HepG2 (cell line): ENCODE measurements around the gene PSENEN. TPM values are rescaled to one million over a fixed set of nuclear protein-coding genes. Genes with fewer than 3 reads are reported as not detected.

Experiments
- BRF2 ChIP-seq: sonication (generic); formaldehyde crosslinking; IDR thresholded peaks from 2 replicates; pipeline ENCODE4 v1.8.1; 2022; ENCODE audit warnings: mild to moderate bottlenecking, missing genetic modification reagents
- FOXM1 ChIP-seq: sonication (generic); formaldehyde crosslinking; IDR thresholded peaks from 2 replicates; pipeline ENCODE4 v1.5.0; 2020; ENCODE audit warnings: missing genetic modification reagents
- GZF1 ChIP-seq: sonication (generic); formaldehyde crosslinking; IDR thresholded peaks from 2 replicates; pipeline ENCODE4 v1.5.1; 2020; ENCODE audit warnings: mild to moderate bottlenecking, missing genetic modification reagents
- HBP1 ChIP-seq: IDR thresholded peaks from 2 replicates; pipeline ENCODE4 v1.6.1; 2016; ENCODE audit warnings: low read depth, control low read depth
- HNRNPL ChIP-seq: fragments of 200-400 bp; formaldehyde crosslinking; IDR thresholded peaks from 2 replicates; pipeline ENCODE4 v1.6.1; 2017; ENCODE audit warnings: mild to moderate bottlenecking, low read depth, low read length
- IRF1 ChIP-seq: sonication (generic); formaldehyde crosslinking; IDR thresholded peaks from 2 replicates; pipeline ENCODE4 v1.4.0; 2020; ENCODE audit warnings: low read depth, mild to moderate bottlenecking, missing genetic modification reagents
- KDM5A ChIP-seq: fragments of 200-600 bp; sonication (generic); IDR thresholded peaks from 2 replicates; pipeline ENCODE4 v1.7.0; 2018; ENCODE audit warnings: antibody characterized with exemption, mild to moderate bottlenecking, low read length, borderline replicate concordance
- KMT2A ChIP-seq: sonication (generic); formaldehyde crosslinking; IDR thresholded peaks from 2 replicates; pipeline ENCODE4 v1.4.0; 2020; ENCODE audit warnings: missing genetic modification reagents
- MYNN ChIP-seq: sonication (generic); formaldehyde crosslinking; IDR thresholded peaks from 2 replicates; pipeline ENCODE4 v1.4.0; 2020; ENCODE audit warnings: mild to moderate bottlenecking, low read depth, missing genetic modification reagents
- PITX1 ChIP-seq: sonication (generic); formaldehyde crosslinking; IDR thresholded peaks from 2 replicates; pipeline ENCODE4 v1.5.1; 2020; ENCODE audit warnings: mild to moderate bottlenecking, missing genetic modification reagents
- PPARG ChIP-seq: conservative IDR thresholded peaks from 2 replicates; pipeline ENCODE4 v1.6.1; 2016; ENCODE audit warnings: missing biosample characterization, missing genetic modification reagents
- SOX13 ChIP-seq, 3 experiments: fragments of 450-650 bp in 1 of 3; sonication (generic) in 1 of 3; formaldehyde crosslinking in 1 of 3; IDR thresholded peaks in 2 of 3; conservative IDR thresholded peaks in 1 of 3; 2 replicates each; pipeline versions ENCODE4 v1.5.0 to v1.6.1; 2016 to 2020; ENCODE audit warnings: antibody characterized with exemption in 1 of 3, mild to moderate bottlenecking in 1 of 3, missing compliant biosample characterization in 1 of 3, missing genetic modification reagents in 1 of 3, moderate library complexity in 1 of 3
- SOX6 ChIP-seq, 2 experiments: fragments of 450-650 bp in 1 of 2; sonication (generic) in 1 of 2; formaldehyde crosslinking in 1 of 2; IDR thresholded peaks; 2 replicates each; pipeline versions ENCODE4 v1.4.0 to v1.6.1; 2017 to 2020; ENCODE audit warnings: antibody characterized with exemption in 1 of 2, mild to moderate bottlenecking in 1 of 2, missing genetic modification reagents in 1 of 2
- SP5 ChIP-seq: IDR thresholded peaks from 2 replicates; pipeline ENCODE4 v1.6.1; 2016; ENCODE audit warnings: low read depth, borderline replicate concordance
- ZFP82 ChIP-seq: sonication (generic); formaldehyde crosslinking; IDR thresholded peaks from 2 replicates; pipeline ENCODE4 v1.5.1; 2020; ENCODE audit warnings: mild to moderate bottlenecking, missing genetic modification reagents, borderline replicate concordance
- ZMYM2 ChIP-seq: sonication (generic); formaldehyde crosslinking; IDR thresholded peaks from 2 replicates; pipeline ENCODE4 v1.8.0; 2022; ENCODE audit warnings: mild to moderate bottlenecking, missing genetic modification reagents
- ZNF644 ChIP-seq: IDR thresholded peaks from 2 replicates; pipeline ENCODE4 v1.6.1; 2016; ENCODE audit warnings: low read depth
- ZNF781 ChIP-seq: sonication (generic); formaldehyde crosslinking; IDR thresholded peaks from 2 replicates; pipeline ENCODE4 v1.5.1; 2020; ENCODE audit warnings: borderline replicate concordance, mild to moderate bottlenecking, missing genetic modification reagents; ENCODE audit errors: not compliant biosample characterization
- ZSCAN22 ChIP-seq: sonication (generic); formaldehyde crosslinking; IDR thresholded peaks from 2 replicates; pipeline ENCODE4 v1.4.0; 2020; ENCODE audit warnings: mild to moderate bottlenecking, missing genetic modification reagents
- ZSCAN25 ChIP-seq: sonication (generic); formaldehyde crosslinking; IDR thresholded peaks from 2 replicates; pipeline ENCODE4 v1.8.0; 2022; ENCODE audit warnings: mild to moderate bottlenecking, missing genetic modification reagents
- polyA plus RNA-seq, 8 experiments: library from polyadenylated mRNA; depleted of rRNA in 3 of 8; stranded (reverse) in 7 of 8; unstranded in 1 of 8; fragments of >200 nt; fragmentation: Illumina TruSeq in 4 of 8; extraction: Trizol in 4 of 8; gene quantifications; 2 replicates each; pipeline versions ENCODE4 v1.2.1 to v1.2.3, GENCODE V29; 2011 to 2016; ENCODE audit warnings: low read depth in 4 of 8, missing spikeins in 1 of 8, mixed read lengths in 1 of 8; ENCODE audit not compliant: insufficient read depth in 1 of 8
- total RNA-seq, 5 experiments: library from RNA; depleted of rRNA; stranded (reverse); fragments of >200 nt; fragmentation: Illumina TruSeq; extraction: Trizol; gene quantifications; 2 replicates each; pipeline ENCODE4 v1.2.3, GENCODE V29; 2016; ENCODE audit warnings: low read depth in 1 of 5
- TF ChIP-seq, protein P1 (sequence below): sonication (generic); formaldehyde crosslinking; IDR thresholded peaks from 2 replicates; pipeline ENCODE4 v1.4.0; 2020; ENCODE audit warnings: missing genetic modification reagents
- TF ChIP-seq, protein P2 (sequence below): sonication (generic); formaldehyde crosslinking; IDR thresholded peaks from 2 replicates; pipeline ENCODE4 v1.4.0; 2020; ENCODE audit warnings: missing genetic modification reagents

PSENEN gene
- total and polyA plus RNA-seq, 2 of the 13 experiments (the other 11 are each of a cell fraction or from before 2014, with no cell fraction given): 16.9 to 34.2 TPM

GRCh38 chr19:35740423-35741202 is 4.8 kb upstream of the PSENEN start (continued):
- TF ChIP-seq ZFP82 (CRISPR knock-in tag): no peak
- TF ChIP-seq ZNF781 (CRISPR knock-in tag): peak; percentile 34
- TF ChIP-seq HBP1 (CRISPR knock-in tag): peak; percentile 86; the same call in 1 of the 2 replicates
- TF ChIP-seq SOX13 (IDR thresholded peaks at IDR 0.05): no peak
- TF ChIP-seq SOX13 (CRISPR knock-in tag; conservative IDR thresholded peaks at IDR 0.05 in 1 of 2, IDR thresholded peaks at IDR 0.05 in 1 of 2): peak in 1 of 2 experiments; percentile 29; a peak in 1 of 4 replicates
- TF ChIP-seq SP5: 0 out of 2 replicates have a peak, but pooled peaks have one; percentile 14
- TF ChIP-seq, protein P1, sequence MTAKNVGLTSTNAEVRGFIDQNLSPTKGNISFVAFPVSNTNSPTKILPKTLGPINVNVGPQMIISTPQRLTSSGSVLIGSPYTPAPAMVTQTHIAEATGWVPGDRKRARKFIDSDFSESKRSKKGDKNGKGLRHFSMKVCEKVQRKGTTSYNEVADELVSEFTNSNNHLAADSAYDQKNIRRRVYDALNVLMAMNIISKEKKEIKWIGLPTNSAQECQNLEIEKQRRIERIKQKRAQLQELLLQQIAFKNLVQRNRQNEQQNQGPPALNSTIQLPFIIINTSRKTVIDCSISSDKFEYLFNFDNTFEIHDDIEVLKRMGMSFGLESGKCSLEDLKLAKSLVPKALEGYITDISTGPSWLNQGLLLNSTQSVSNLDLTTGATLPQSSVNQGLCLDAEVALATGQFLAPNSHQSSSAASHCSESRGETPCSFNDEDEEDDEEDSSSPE (CRISPR knock-in tag): peak; percentile 89
- no peak for TF ChIP-seq SOX6 (IDR thresholded peaks at IDR 0.05)
- TF ChIP-seq SOX6 (CRISPR knock-in tag; IDR thresholded peaks at IDR 0.05): peak; percentile 64
- TF ChIP-seq ZNF644: no peak
- peak; percentile 57; the same call in 1 of the 2 replicates for TF ChIP-seq KDM5A
- 0 out of 2 replicates have a peak, but pooled peaks have one; percentile 36 for TF ChIP-seq KMT2A (CRISPR knock-in tag)
- peak; percentile 89 for TF ChIP-seq ZSCAN25
- TF ChIP-seq PITX1 (CRISPR knock-in tag): peak; percentile 50; the same call in 1 of the 2 replicates
- no peak for TF ChIP-seq ZSCAN22 (CRISPR knock-in tag)
- peak; percentile 17; the same call in 1 of the 2 replicates for TF ChIP-seq PPARG (CRISPR knock-in tag)
- TF ChIP-seq, protein P2, sequence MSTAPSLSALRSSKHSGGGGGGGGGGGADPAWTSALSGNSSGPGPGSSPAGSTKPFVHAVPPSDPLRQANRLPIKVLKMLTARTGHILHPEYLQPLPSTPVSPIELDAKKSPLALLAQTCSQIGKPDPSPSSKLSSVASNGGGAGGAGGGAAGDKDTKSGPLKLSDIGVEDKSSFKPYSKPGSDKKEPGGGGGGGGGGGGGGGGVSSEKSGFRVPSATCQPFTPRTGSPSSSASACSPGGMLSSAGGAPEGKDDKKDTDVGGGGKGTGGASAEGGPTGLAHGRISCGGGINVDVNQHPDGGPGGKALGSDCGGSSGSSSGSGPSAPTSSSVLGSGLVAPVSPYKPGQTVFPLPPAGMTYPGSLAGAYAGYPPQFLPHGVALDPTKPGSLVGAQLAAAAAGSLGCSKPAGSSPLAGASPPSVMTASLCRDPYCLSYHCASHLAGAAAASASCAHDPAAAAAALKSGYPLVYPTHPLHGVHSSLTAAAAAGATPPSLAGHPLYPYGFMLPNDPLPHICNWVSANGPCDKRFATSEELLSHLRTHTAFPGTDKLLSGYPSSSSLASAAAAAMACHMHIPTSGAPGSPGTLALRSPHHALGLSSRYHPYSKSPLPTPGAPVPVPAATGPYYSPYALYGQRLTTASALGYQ: no peak
- no peak for TF ChIP-seq MYNN (CRISPR knock-in tag)
- TF ChIP-seq IRF1 (CRISPR knock-in tag): no peak
- TF ChIP-seq BRF2 (CRISPR knock-in tag): no peak; the same call in 1 of the 2 replicates
- no peak for TF ChIP-seq ZMYM2 (CRISPR knock-in tag)
- TF ChIP-seq HNRNPL: no peak
- no peak for TF ChIP-seq FOXM1 (CRISPR knock-in tag)
- 0 out of 2 replicates have a peak, but pooled peaks have one; percentile 24 for TF ChIP-seq GZF1
